ENCODE results near the gene ISCU. TPM values are rescaled to one million over a fixed set of nuclear protein-coding genes. Genes with fewer than 3 reads are reported as not detected.
A peak's percentile ranks its signal among the peaks of the same experiment; 100 is the strongest.

Gene ISCU
- total RNA-seq = 42.0 TPM

- peak; percentile 97 to 98 (median 98) for DNase-seq (ENCODE audit: low read depth in 2 of 3, low spot score in 2 of 3)
Observed at GRCh38 chr12:108562348-108563135, at the start of gene ISCU. Gene ISCU (plus strand): TSS chr12:108562596. CDS start chr12:108562623, 27 bp downstream.

GRCh38 chr12:108514468-108514972, 47.9 kb upstream of the ISCU start:
- DNase-seq (ENCODE audit: low read depth in 2 of 3, low spot score in 2 of 3) = no peak

GRCh38 chr12:108514973-108515814, 47.2 kb upstream of the ISCU start, which contains the start of gene FICD:
Gene FICD (plus strand): TSS chr12:108515277. CDS start chr12:108516973, 1,696 bp downstream.
- peak; percentile 94 to 99 (median 99) for DNase-seq (ENCODE audit: low read depth in 2 of 3, low spot score in 2 of 3)

GRCh38 chr12:108515916-108516315, 46.5 kb upstream of the ISCU start:
- no peak for DNase-seq (ENCODE audit: low read depth in 2 of 3, low spot score in 2 of 3)

GRCh38 chr12:108516511-108517275, 45.7 kb upstream of the ISCU start:
- peak in 1 of 3 donors; percentile 30 for DNase-seq (ENCODE audit: low read depth in 2 of 3, low spot score in 2 of 3)

GRCh38 chr12:108517288-108518100, 44.9 kb upstream of the ISCU start:
- DNase-seq (ENCODE audit: low read depth in 2 of 3, low spot score in 2 of 3) = no peak

GRCh38 chr12:108518101-108518715, 44.2 kb upstream of the ISCU start:
- DNase-seq (ENCODE audit: low read depth in 2 of 3, low spot score in 2 of 3) = no peak

- no peak for DNase-seq (ENCODE audit: low read depth in 2 of 3, low spot score in 2 of 3)
Observed at GRCh38 chr12:108518716-108519496, 43.5 kb upstream of the ISCU start.

- peak in 1 of 3 donors; percentile 19 for DNase-seq (ENCODE audit: low read depth in 2 of 3, low spot score in 2 of 3)
Observed at GRCh38 chr12:108519558-108519957, 42.8 kb upstream of the ISCU start.

- no peak for DNase-seq (ENCODE audit: low read depth in 2 of 3, low spot score in 2 of 3)
Observed at GRCh38 chr12:108523365-108523764, 39.0 kb upstream of the ISCU start.

GRCh38 chr12:108525681-108526080, 36.7 kb upstream of the ISCU start:
- DNase-seq (ENCODE audit: low read depth in 2 of 3, low spot score in 2 of 3) = no peak

- no peak for DNase-seq (ENCODE audit: low read depth in 2 of 3, low spot score in 2 of 3)
Observed at GRCh38 chr12:108526482-108527165, 35.8 kb upstream of the ISCU start.

GRCh38 chr12:108527166-108527496, 35.3 kb upstream of the ISCU start:
- no peak for DNase-seq (ENCODE audit: low read depth in 2 of 3, low spot score in 2 of 3)

GRCh38 chr12:108530161-108530560, 32.2 kb upstream of the ISCU start:
- DNase-seq (ENCODE audit: low read depth in 2 of 3, low spot score in 2 of 3) = no peak

GRCh38 chr12:108531929-108532848, 30.2 kb upstream of the ISCU start:
- no peak for DNase-seq (ENCODE audit: low read depth in 2 of 3, low spot score in 2 of 3)

GRCh38 chr12:108538146-108538545, 24.2 kb upstream of the ISCU start:
- no peak for DNase-seq (ENCODE audit: low read depth in 2 of 3, low spot score in 2 of 3)

- no peak for DNase-seq (ENCODE audit: low read depth in 2 of 3, low spot score in 2 of 3)
Observed at GRCh38 chr12:108538616-108539195, 23.7 kb upstream of the ISCU start.
